Hematopoietic multipotent progenitor cell treated with erythropoietin and hydrocortisone succinate and interleukin-3 and kit ligand, for 15 days (in vitro differentiated cells): ENCODE measurements around the gene KRTAP10-10.
"Not testable (repeated sequence)": the region's sequence is repeated elsewhere in the genome, so short reads cannot be mapped to it uniquely, and the experiment has no call there.

Source experiments
- DNase-seq: peaks from one replicate; pipeline ENCODE4 v3.0.0-alpha.2; 2015; ENCODE audit warnings: low spot score

KRTAP10-10 gene

DNA sequence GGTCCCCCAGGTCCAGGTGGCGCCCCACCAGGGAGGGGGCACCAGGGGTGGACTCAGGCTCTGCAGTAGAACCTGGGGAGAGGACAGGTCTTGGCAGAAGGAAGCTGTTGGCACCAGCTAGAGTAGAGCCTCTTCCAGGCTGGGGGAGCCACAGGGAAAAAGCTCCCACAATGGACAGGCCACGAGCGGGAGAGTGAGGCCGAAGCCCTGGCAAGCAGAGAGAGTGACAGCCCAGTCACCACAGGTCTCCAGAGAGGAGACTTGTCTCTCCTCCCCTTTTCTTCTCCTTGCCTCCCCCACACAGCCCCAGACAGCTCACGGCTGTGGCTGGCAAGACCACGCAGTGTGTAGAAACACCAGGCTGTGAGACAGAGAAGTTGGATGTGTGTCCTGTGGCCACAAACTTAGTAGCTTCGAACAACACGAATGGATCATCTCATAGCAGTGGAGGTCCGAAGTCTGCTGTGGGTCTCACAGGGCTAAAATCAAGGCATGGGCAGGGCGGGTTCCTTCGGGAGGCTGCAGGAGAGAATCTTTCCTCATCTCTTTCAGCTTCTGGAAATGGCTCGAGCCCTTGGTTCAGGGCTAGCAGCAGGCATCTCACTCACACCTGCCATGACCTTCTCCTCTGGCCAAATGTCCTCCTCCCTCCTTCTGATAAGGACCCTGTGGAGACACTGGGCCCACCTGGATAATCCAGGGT, 14.0 kb downstream of the KRTAP10-10 start:
- DNase-seq: no peak

DNA sequence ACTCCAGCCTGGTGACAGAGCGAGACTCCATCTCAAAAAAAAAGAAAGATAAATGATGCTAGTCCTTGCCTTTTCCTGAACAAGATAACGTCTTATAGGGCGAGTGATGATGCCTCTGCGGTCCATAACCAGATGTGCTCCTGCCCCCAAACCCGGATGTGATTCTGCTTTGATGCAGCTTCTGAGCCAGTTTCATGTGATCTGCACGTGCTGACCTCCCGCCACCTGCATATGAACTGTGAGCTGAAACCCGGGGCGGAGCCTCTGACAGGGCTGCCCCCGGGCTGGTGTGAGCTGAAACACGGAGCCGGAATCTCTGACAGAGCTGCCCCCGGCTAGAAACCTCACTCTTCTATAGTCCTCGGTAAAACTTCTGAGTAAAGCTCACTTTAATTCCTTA, 16.0 kb downstream of the KRTAP10-10 start:
- no peak for DNase-seq

DNA sequence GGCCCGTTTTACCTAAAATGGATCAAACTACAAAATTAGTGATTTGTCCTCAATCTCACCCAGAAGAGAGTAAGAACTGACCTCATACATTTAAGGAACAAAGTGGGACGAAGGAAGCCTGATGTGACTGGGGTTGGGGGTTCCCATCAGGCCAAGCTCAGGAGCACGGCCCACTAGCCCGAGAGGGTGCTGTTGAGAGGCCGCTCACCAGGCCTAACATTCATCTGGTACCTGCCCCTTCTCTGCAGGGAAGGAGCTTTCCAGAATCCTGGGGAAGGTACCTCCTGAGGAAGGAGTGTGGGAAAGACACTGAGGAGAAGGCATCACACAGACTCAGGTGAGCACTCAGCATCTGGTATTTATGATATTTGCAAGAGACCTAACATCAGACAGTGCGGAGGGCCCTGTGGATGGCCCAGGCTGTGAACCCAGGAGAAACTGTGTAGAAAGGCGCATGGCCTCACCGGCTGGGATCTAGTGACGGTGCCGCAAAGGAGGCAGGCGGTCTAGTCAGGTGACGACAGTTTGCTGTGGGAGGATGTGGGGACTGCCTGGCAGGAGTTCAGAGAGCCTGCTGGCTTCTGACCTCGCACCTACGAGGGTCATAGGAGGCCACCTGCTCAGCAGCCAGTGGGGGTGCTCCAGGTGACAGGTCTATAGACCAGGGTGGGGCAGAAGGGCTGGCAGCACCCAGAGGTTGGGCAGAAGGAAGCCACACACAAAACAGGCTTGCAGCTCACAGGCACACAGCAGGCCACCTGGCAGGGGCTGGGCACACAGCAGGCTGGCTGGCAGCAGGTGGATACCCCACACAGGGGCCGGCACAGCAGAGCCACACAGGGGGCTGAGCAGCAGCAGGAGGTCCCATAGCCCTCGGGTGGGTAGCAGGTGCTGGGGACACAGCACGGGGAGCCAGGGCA, 16.8 kb downstream of the KRTAP10-10 start:
- no peak for DNase-seq

DNA sequence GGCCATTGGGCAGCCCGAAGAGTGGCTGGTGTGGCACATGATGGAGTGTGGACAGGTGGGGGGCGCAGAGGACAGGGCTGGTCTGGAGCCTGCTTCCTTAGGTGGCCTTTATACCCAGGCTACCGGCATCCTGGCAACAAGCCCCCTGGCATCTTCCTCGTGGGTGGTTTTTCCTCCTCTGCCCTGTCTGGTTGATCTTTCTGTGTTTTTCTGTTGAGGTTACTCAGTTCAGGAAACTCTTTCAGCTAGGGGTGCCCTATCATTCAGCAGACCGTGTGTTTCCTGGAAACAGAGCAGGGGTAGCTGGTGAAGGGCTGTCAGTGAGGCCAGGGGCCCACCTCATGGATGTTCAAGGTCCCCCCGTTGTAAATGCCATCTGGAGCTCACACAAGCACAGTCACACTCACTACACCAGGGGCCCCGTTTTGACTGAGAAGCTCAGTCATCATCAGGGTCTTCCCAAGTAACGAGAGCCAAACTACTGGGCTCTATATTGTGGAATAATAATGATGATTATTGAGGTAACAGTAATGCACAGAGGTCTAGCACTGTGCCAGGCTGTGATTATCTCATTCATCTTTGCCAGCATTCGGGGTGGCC, 17.5 kb downstream of the KRTAP10-10 start, which contains the start of gene KRTAP12-4:
TSS of gene KRTAP12-4 (minus strand) at position 84 of the 600 bp plus-strand sequence. CDS start at position 39, 45 bp downstream.
- DNase-seq: no peak

DNA sequence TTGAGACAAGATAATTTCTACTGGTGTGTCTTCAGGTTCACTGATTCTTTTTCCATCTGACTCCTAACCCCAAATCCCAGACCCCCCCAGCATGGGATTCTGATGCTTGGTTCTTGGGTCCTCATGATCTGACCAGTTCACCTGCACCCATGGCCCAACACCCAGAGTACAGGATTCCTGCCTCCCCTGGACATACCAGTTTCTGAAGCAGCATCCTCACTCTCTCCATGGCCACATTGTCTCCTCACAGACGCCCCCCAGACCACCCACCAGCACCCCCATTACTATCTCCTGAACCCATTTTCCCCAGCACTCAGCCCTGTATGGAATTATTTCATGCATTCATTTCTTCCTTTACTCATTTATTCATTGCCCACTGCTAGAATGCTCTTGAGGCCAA, 19.7 kb downstream of the KRTAP10-10 start:
- no peak for DNase-seq

DNA sequence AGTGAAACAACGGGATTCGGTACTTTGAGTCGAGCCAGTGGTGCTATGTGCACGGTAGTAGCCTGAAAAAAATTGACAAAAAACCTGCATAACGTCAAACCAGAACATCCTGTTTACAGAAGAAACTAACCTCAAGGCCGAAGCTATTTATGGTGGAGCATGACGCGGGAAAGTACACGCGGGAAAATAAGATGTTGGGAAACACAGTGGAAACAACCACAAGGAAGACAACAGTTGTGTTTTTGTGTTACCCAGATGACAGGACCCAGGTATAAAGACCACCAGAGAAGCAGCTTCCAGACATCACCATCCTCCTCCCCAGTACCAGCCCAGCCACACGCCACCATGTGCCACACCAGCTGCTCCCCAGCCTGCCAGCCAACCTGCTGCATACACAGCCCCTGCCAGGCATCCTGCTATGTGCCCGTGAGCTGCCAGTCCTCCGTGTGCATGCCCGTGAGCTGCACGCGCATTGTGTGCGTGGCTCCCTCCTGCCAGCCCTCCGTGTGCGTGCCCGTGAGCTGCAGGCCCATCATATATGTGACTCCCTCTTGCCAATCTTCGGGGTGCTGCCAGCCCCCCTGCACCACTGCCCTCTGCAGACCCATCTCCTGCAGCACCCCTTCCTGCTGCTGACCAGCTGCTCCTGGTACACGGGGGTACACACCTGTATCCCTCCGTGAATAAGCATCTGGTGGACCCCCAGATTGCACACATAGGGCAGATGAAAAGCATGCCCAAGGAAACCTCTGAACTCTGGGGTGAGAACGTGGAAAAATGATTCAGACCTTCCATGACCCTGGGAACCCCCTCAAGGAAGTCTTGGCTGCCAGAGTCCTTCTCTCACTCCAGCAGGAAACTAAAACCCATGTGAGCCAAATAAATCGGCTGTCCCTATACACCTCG, 20.7 kb downstream of the KRTAP10-10 start, which contains the start of gene KRTAP12-3:
TSS of gene KRTAP12-3 (plus strand) at position 298 of the 906 bp plus-strand sequence. CDS start at position 346, 48 bp downstream.
- DNase-seq: no peak

DNA sequence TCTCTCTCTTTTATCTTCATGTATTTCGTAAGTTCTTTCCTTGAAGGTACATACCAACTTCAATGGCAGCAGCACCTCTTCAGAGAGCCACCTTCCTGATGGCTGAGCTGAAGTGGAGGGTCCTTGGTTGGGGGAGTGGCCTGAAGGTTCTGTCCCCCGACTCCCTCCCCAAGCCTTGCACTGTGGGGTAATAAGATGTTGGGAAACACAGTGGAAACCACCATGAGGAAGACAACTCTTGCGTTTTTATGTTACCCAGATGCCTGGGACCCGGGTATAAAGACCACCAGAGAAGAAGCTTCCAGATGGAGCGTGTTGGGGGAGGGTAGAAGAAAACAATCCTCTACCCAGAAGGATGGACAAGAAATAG, 21.4 kb downstream of the KRTAP10-10 start:
- no peak for DNase-seq

DNA sequence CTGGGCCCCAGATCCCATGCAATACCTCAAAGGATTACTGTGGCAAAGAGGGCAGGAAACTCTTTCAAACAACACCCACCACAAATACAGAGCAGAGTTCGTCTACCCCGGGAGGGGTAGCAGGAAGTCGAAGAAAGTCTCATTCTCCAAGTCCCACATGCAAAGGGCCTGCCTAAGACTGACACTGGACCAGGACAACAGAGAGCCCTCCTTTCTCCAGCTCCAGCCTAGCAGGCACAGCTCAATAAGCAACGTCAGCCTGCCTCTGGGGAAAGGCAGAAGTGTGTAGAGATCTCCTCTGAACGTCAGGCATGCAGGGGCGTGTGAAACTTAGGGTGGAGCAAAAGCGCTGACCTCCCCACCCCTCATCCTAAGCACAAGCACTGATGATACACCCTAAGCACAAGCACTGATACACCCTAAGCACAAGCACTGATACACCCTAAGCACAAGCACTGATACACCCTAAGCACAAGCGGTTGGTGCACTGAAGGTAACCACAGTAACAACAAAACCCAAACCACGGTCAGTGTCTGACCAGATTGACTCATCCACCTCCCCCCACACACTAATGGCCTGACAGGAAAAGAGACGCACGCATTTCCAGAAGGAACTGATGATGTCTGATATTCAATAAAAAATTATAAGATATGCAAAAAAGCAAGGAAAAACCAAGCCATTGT, 21.9 kb downstream of the KRTAP10-10 start:
- DNase-seq: no peak

DNA sequence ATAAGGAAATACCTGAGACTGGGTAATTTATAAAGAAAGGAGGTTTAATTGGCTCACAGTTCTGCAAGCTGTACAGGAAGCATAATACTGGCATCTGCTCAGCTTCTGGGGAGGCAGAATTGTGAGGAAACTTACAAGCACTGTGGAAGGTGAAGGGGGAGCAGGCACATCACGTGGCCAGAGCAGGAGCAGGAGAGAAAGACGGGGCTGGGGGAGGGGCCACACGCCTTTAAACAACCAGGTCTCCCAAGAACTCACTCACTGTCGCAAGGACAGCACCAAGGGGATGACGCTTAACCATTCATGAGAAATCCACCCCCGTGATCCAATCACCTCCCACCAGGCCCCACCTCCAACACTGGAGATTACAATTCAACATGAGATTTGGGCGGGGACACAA, 24.4 kb downstream of the KRTAP10-10 start:
- not testable (repeated sequence) for DNase-seq

DNA sequence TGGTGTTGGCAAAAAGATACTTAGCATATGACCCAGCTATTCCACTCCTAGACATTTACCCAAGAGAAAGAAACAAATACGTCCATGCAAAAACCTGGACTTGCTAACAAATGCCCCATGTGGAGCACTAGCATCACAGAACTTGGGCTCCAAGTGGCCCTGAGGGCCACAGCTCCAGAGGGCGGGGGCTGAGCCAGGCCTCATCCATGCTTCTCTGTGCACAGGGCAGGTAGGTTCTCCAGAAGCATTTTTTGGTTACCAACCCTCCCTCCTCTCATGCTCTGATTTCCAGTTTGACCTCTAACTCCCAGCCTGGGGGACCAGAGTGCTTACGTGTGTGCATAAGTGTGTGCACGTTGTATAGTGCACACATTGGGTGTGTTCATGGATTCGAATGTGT, 27.5 kb downstream of the KRTAP10-10 start:
- no peak for DNase-seq

DNA sequence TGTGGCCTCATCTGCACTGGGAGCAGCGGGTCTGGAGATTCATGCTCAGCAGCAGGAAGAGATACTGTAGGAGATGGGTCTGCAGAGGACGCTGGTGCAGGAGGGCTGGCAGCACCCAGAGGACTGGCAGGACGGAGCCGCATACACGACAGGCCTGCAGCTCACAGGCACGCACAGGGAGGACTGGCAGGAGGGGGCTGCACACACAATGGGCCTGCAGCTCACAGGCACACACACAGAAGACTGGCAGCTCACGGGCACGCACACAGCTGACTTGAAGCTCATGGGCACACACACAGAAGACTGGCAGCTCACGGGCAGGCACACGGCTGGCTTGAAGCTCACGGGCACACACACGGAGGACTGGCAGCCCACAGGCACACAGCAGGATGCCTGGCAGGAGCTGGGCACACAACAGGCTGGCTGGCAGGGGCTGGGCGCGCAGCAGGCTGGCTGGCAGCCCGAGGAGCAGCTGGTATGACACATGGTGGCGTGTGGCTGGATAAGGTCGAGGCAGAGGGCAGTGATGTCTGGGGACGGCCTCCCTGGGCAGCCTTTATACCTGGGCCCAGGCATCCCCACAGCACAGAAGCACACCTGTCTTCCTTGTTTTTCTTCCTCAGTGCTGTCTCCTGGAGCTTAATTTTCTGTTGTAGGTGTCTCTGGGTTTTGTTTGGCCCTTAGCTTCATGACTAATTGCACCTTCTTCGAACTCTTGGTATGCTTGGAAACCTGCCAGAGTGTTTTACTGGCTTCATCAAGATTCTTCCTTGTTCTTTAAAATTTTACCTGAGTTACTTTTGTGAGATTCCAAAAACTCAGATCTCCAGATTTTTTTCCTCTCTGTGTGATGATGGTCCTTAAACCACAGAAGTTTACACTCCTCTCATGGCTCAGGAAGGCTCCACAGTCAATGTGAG, 29.5 kb downstream of the KRTAP10-10 start, which contains the start of gene KRTAP12-2:
TSS of gene KRTAP12-2 (minus strand) at position 527 of the 920 bp plus-strand sequence. CDS start at position 486, 41 bp downstream.
- no peak for DNase-seq

DNA sequence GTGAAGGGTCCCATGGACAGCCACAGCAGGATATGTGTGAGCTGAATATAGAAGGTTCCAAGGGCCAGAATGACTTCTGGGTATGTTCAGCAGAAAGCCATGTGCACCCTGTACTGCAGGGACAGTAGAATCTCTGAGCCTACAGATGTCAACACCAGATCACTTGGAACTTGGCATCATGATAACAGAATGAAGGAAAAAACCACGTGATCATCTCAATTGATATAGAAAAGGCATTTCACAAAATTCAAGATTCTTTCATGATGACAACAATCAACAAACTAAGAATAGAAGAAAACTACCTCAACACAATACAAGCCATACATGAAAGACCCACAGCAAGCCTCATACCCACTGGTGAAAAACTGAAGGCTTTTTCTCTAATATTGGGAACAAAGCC, 30.5 kb downstream of the KRTAP10-10 start:
- DNase-seq: no peak

DNA sequence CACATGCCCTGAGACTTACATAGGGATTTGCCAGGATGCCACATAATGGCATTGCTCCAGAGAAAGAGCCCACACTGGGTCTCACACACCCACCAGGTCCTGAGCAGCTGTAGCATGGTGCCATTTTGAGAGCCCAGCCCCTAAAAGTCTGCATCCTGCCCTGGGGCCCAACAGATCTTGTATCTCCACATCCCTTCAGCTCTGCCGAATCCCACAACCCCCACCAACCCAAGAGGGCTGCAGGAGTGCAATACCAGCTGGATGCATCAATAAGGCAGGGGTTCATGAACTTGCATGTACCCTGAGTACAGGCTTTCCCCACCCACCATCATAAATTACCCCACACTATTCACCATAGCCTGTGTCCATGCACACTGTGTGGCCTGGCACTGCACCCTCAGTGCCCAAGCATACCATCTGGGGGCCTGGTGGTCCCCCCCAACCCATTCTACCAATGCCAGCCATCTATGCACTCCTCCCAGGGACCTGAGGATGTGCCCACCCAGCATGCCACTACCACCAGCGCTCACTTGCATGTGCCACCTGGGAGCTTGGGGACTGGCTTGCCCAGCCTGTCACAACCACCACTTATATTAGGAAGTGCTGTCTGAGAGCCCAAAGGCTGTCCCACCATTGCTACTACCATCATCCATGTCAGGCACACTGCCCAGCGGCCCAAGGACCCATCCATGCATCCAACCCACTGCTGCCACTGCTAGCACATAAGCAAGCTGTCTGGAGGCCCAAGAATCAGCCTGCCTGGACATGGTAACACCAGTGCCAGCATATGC, 33.7 kb downstream of the KRTAP10-10 start:
- no peak for DNase-seq

DNA sequence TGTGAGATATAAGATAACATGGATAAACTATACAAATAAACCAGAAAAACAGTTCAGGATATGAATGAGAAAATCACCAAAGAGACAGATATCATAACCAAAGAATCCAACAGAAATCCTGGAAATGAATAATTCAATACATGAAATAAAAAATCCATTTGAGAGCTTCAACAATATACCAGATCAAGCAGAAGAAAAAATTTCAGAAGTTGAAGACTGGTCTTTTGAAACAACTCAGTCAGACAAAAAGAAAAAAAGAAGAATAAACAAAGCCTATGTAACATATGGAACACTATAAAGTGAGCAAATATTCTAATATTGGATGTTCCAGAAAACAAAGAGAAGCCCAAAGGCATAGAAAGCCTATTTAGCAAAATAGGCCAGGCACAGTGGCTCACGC, 34.8 kb downstream of the KRTAP10-10 start:
- DNase-seq: no peak

DNA sequence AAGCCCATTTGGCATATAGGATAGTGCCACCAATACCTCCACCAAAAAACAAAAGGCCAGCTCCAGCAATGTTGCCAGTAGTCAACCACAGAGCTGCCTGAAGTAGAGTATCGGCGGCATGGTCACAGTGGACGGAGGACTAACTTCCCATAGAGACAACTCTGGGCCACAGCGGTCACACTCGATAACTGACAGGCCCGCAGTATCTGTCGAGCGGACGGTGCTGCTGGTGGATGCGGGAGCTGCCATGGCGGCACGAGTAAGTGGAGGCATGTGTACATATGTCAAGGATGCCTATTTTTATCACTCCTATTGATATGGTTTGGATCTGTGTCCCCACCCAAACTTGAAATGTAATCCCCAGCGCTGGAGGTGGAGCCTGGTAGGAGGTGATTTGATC, 40.7 kb downstream of the KRTAP10-10 start:
- no peak for DNase-seq

DNA sequence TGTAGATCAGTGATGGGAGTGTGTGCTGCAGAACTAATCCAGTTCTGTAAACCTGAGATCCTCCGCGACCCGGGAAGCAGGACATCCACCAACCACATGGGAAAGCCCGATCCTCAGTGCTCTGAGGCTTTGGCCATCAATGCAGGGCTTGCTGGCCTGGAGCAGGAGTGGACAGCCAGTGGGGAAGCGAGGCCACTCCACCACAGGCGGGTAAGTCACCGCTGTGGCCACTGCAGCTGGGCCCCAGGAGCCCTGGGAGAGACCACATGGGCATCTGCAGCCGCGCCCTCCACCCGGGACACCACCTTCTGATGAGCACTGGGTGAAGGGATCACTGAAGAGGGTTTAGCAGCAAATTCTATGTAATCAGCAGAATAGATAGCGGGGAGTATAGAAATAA, 44.0 kb downstream of the KRTAP10-10 start:
- no peak for DNase-seq

DNA sequence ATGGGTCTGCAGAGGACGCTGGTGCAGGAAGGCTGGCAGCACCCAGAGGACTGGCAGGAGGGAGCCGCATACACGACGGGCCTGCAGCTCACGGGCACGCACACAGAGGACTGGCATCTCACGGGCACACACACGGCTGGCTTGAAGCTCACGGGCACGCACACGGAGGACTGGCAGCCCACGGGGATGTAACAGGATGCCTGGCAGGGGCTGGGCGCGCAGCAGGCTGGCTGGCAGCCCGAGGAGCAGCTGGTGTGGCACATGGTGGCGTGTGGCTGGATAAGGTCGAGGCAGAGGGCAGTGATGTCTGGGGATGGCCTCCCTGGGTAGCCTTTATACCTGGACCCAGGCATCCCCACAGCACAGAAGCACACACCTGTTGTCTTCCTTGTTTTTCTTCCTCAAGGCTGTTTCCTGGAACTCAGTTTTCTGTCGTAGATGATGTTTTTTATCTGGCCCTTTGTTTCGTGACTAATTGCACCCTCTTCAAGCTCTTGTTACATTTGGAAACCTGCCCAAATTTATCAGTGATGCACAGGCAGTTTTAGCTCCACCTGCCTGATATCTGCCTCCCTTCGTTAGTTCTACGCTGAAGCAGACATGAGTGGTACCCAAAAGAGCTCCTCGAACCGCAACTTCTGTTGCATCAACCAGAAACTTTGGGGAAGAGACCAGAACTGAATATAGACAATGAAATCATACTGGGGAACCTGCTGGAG, 44.9 kb downstream of the KRTAP10-10 start, which contains the start of gene KRTAP12-1:
TSS of gene KRTAP12-1 (minus strand) at position 303 of the 719 bp plus-strand sequence. CDS start at position 263, 40 bp downstream.
- no peak for DNase-seq

DNA sequence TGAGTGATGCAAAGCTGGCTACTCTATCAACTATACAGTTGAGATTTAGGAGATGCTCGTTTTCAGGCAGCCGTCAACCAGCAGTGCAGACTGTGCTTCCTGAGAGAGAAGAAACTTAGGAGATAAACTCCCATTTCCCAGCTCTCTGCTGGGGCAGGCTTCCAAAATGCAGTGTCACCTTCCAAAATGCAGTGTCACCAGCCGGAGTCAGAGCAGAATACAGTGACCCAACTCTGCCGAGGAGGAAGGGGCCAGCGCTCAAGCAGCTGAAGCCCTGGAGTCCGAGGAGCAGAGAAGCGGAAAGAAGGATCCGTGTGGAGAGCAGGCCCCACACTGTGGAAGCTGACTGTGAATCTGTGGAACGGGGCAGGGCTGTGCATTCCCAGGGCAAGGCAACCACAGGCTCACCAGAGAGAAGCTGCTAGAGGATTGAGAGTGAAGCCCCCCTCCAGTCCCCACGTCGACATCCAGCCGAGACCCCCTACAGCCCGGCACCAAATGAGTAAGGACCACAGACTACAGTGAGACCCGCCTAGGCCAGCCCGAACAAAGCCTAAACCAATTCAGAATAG, 45.5 kb downstream of the KRTAP10-10 start:
- DNase-seq: no peak
